HL-60 (cell line): ENCODE measurements around the gene GID8.
A peak's percentile ranks its signal among the peaks of the same experiment; 100 is the strongest.

ENCODE experiments used
- DNase-seq, 2 experiments: peaks; one replicate each; pipeline ENCODE4 v3.0.0-alpha.2; 2010 to 2020; ENCODE audit warnings: low read depth in 1 of 2, low spot score in 1 of 2
- H3K27ac ChIP-seq: fragments of 250-450 bp; sonication (Bioruptor Pico); replicated peaks from 2 replicates; pipeline ENCODE4 v1.5.1; 2020; ENCODE audit warnings: mild to moderate bottlenecking, moderate library complexity
- H3K27me3 ChIP-seq: fragments of 250-450 bp; sonication (Bioruptor Pico); 2 replicates; pipeline ENCODE4 v1.5.1; 2021; ENCODE audit warnings: mild to moderate bottlenecking, moderate library complexity; ENCODE audit not compliant: insufficient read depth, poor library complexity, severe bottlenecking
- H3K4me3 ChIP-seq: replicated peaks from 2 replicates; pipeline ENCODE4 v1.5.1; 2011; ENCODE audit warnings: mild to moderate bottlenecking, control low read depth, low read length; ENCODE audit not compliant: insufficient read depth
- CTCF ChIP-seq: IDR thresholded peaks from one replicate; pipeline ENCODE4 v1.5.1; 2011; ENCODE audit warnings: low read length, control low read depth, inconsistent platforms; ENCODE audit not compliant: insufficient read depth
- GABPA ChIP-seq: IDR thresholded peaks from 2 replicates; pipeline ENCODE4 v1.6.1; 2012; ENCODE audit warnings: low read depth
- POLR2AphosphoS5 ChIP-seq: IDR thresholded peaks from 2 replicates; pipeline ENCODE4 v1.6.1; 2012; ENCODE audit warnings: low read depth
- REST ChIP-seq: IDR thresholded peaks from 2 replicates; pipeline ENCODE4 v1.6.1; 2012; ENCODE audit warnings: low read depth; ENCODE audit not compliant: insufficient replicate concordance
- SPI1 ChIP-seq: IDR thresholded peaks from 2 replicates; pipeline ENCODE4 v1.6.1; 2012; ENCODE audit warnings: low read depth, mild to moderate bottlenecking, borderline replicate concordance

GID8 gene

GRCh38 chr20:62975812-62976508 lies 38.0 kb downstream of the GID8 start:
- DNase-seq: no peak
- no peak for TF ChIP-seq CTCF
- no peak for TF ChIP-seq SPI1
- no peak overlapping the region for H3K4me3 ChIP-seq
- H3K27ac ChIP-seq: no peak overlapping the region
- peaks cover 50% of the 10 kb centered on the region for H3K27me3 ChIP-seq

GRCh38 chr20:62976886-62977285 lies 38.9 kb downstream of the GID8 start:
- H3K4me3 ChIP-seq: no peak overlapping the region
- no peak overlapping the region for H3K27ac ChIP-seq
- no peak for TF ChIP-seq POLR2AphosphoS5
- TF ChIP-seq SPI1: no peak
- TF ChIP-seq GABPA: no peak
- no peak for TF ChIP-seq REST
- no peak for DNase-seq
- H3K27me3 ChIP-seq: peaks cover 50% of the 10 kb centered on the region

GRCh38 chr20:62977613-62978560 lies 39.9 kb downstream of the GID8 start:
- H3K27me3 ChIP-seq: peaks cover 45% of the 10 kb centered on the region
- no peak overlapping the region for H3K4me3 ChIP-seq

More at GRCh38 chr20:62977613-62978560, 39.9 kb downstream of the GID8 start:
- TF ChIP-seq CTCF (no peak), REST (no peak), POLR2AphosphoS5 (no peak), GABPA (no peak), SPI1 (peak; percentile 71)
- no peak overlapping the region for H3K27ac ChIP-seq
- DNase-seq: no peak
